Embryonic facial prominence (tissue), 1 donor: ENCODE data around the gene TMPRSS9.

ENCODE experiments used
- DNase-seq: peaks from one replicate; pipeline ENCODE4 v3.0.0-alpha.2; 2016; ENCODE audit errors: extremely low spot score

The TMPRSS9 gene

GRCh38 chr19:2361246-2362045 is 1.4 kb downstream of the TMPRSS9 start:
- DNase-seq: no peak

GRCh38 chr19:2362046-2362969 is 2.2 kb downstream of the TMPRSS9 start:
- DNase-seq: no peak

DNA sequence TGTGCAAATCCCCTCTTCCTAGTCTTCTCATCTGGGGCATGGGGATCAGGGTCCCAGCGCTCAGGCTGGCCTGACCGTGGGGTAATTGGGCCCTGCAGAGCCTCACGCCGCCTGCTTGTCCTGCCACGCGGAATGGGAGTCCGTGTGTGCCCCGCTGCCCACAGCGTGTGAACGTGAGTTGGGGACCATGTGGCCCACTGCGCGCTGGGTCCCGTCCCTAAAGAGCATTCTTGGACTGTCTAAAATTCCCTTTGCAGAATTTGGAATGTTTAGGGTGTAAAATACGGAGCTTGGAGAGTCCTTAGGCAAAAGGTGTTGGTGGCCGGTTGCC is 2.9 kb downstream of the TMPRSS9 start:
- no peak for DNase-seq

DNA sequence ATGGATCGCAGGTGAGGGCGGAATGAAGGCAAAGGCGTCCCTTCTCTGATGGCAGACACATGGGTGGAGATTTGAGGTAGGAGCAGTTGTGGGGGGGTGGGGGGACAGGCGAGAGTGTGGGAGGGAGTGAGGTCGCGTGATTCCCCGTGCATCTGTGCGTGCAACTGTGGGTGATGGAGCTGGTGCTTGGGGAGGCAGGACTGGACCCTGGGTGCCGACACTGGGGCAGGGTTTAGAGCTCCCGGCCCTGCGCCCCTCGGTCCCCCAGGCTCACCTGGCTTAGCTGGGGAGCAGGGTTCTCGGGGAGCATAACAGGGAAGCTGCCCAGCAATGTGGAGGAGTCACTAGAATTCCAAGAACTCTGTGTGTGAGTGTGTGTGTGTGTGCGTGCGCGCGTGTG is 3.4 kb downstream of the TMPRSS9 start:
- no peak for DNase-seq

DNA sequence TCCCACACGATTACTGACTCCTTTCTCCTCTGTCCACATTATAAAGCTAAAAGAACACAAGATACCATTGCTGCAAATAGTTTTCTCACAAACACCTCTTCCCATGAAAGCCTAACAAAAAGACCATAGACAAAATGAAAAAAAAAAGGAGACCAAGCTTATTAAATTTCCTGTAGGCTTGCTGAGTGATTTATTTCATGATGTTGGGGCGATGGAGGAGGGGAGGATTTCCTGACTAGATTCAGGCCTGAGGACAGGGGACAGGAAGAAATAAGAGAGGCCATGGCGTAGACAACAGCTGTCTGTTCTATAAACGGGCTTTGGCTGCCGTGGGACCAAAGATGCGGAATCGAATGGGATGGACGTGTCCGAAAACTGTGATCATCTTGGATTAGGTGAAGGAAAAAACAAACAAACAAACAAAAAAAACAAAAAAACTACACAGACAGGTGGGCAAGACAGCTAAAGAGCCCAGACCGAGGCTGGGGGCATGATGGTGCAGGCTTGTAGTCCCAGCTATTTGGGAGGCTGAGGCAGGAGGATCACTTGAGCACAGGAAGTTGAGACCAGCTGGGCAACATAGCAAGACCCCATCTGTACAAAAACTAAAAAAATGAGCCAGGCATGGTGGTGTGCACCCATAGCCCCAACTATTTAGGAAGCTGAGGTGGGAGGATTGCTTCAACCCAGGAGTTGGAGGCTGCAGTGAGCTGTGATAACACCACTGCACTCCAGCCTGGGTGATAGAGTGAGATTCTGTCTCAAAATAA is 5.3 kb downstream of the TMPRSS9 start:
- DNase-seq: no peak

GRCh38 chr19:2371656-2372055 is 11.6 kb downstream of the TMPRSS9 start:
- DNase-seq: no peak

DNA sequence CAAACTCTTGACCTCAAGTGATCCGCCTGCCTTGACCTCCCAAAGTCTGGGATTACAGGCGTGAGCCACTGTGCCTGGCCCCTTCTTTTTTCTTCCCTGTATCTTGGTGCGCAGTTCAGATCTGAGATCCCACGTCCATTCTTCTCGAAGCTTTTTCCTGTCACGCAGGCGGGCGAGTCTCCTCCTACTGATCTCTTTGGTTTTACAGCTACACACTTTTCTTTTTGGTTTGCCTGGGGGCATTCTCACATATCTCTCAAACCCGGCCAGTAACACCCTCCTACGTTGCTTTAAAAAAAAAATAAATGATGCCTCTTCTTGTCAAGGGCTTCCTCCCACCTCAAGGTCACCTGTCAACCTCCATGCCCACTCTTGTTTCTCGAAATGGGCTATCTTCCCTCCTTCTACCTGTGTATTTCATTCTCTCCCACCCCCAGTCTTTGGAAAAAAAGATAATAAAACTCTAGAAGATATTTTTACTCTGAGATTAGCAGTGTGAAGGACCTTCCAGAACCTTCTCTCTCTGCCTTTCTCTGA is 12.1 kb downstream of the TMPRSS9 start:
- no peak for DNase-seq

GRCh38 chr19:2374808-2375207 is 14.7 kb downstream of the TMPRSS9 start:
- no peak for DNase-seq

- no peak for DNase-seq
These were observed 15.5 kb downstream of the TMPRSS9 start for GRCh38 chr19:2375353-2376121.

- no peak for DNase-seq
These were observed 16.9 kb downstream of the TMPRSS9 start for GRCh38 chr19:2376784-2377519.

DNA sequence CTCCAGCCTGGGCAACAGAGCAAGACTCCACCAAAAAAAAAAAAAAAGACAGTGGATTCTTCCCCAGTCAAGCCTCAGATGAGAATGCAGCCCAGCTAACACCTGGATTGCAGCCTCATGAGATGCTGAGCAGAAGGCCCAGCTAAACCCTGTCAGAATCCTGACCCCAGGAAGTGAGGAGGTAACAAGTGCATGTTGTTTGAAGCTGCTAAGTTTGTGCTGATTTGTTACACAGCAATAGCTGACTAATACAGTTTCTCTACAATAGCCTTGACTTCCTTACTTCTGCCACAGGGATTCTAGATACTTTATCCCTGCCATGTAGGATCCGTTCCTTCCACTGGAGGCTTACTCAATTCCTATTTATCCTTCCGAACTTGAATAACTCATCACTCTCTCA is 20.5 kb downstream of the TMPRSS9 start:
- DNase-seq: no peak

GRCh38 chr19:2381148-2381820 is 21.2 kb downstream of the TMPRSS9 start:
- DNase-seq: no peak

DNA sequence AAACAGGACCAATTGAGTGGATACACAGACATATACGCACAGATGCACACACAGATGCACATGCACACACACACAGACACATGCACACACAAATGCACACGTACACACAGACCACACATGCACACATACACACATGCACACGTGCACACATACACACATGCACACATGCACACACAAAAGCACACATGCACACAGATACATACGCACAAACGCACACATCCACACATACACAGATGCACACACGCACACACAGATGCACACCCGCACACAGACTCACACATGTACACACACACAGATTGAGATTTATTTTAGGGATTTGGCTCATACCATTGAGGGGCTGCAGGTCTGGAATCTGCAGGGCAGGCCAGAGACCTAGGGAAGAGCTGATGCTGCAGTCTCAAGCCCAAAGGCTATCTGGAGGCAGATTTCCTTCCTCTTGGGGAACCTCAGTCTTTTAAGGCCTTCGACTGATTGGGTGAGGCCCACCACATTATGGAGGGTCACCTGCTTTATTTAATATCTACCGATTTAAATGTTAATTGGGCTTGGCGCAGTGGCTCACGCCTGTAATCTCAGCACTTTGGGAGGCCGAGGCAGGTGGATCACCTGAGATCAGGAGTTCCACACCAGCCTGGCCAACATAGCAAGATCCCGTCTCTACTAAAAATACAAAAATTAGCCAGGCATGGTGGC is 22.6 kb downstream of the TMPRSS9 start:
- no peak for DNase-seq

GRCh38 chr19:2385053-2385721 is 25.1 kb downstream of the TMPRSS9 start:
- no peak for DNase-seq

- DNase-seq: no peak
These were observed 27.6 kb downstream of the TMPRSS9 start for GRCh38 chr19:2387367-2388288.

GRCh38 chr19:2389594-2389993 is 29.5 kb downstream of the TMPRSS9 start:
- DNase-seq: no peak

GRCh38 chr19:2391118-2391725 is 31.2 kb downstream of the TMPRSS9 start:
- DNase-seq: peak; percentile 58
